Ovary (tissue), 9 donors: ENCODE measurements around the gene AP4B1. TPM values are rescaled to one million over a fixed set of nuclear protein-coding genes. Genes with fewer than 3 reads are reported as not detected.
"Not testable (repeated sequence)": the region's sequence is repeated elsewhere in the genome, so short reads cannot be mapped to it uniquely, and the experiment has no call there.

Experiments used
- DNase-seq, 5 donors: peaks; one replicate each; pipeline ENCODE4 v3.0.0-alpha.2; 2019 to 2020
- H3K27ac ChIP-seq, 2 donors: fragments of 200-600 bp; one replicate each; pipeline versions ENCODE4 v1.5.1 to v1.8.0; 2019 to 2022
- H3K27me3 ChIP-seq: fragments of 200-600 bp; one replicate; pipeline ENCODE4 v1.8.0; 2022
- H3K36me3 ChIP-seq: fragments of 200-600 bp; sonication (generic); one replicate; pipeline ENCODE4 v1.5.1; 2019
- H3K4me1 ChIP-seq: one replicate; pipeline ENCODE4 v1.8.1; 2013; ENCODE audit warnings: mild to moderate bottlenecking, moderate library complexity; ENCODE audit not compliant: insufficient read depth
- H3K4me3 ChIP-seq: fragments of 200-600 bp; sonication (generic); one replicate; pipeline ENCODE4 v1.5.1; 2017
- H3K9me3 ChIP-seq, 2 donors: fragments of 200-600 bp in 1 of 2; sonication (generic) in 1 of 2; one replicate each; pipeline versions ENCODE4 v1.5.1 to v1.8.1; 2013 to 2019; ENCODE audit warnings: mild to moderate bottlenecking in 1 of 2, moderate library complexity in 1 of 2
- CTCF ChIP-seq, 3 donors: fragments of 450-650 bp in 2 of 3; fragments of 200-600 bp in 1 of 3; IDR thresholded peaks; one replicate each; pipeline versions ENCODE4 v1.5.1 to v1.8.0; 2016 to 2022; ENCODE audit warnings: antibody characterized with exemption in 3 of 3, mild to moderate bottlenecking in 1 of 3
- EP300 ChIP-seq: sonication (generic); formaldehyde crosslinking; IDR thresholded peaks from one replicate; pipeline ENCODE4 v1.6.1; 2017; ENCODE audit warnings: antibody characterized with exemption
- POLR2A ChIP-seq: fragments of 450-650 bp; IDR thresholded peaks from one replicate; pipeline ENCODE4 v1.6.1; 2017; ENCODE audit warnings: antibody characterized with exemption, mild to moderate bottlenecking, moderate library complexity
- WGBS, 3 donors: extraction: QIAGEN DNeasy Blood & Tissue Kit in 1 of 3; methylation state at CpG; one replicate each; pipeline versions ENCODE4 v1.1.5 to v1.1.7; 2013 to 2017; 5-methylcytosine and 5-hydroxymethylcytosine counted together
- intact Hi-C, 4 donors: fragments of 100-400 bp; cut with DNase I; formaldehyde crosslinking; loops; one replicate each; pipeline versions ENCODE4 v1.11.0 to v1.15.1; 2022 to 2023
- polyA plus RNA-seq, 2 donors: library from polyadenylated mRNA; stranded (reverse); fragments of 200-250 nt in 1 of 2; fragments of 350-450 nt in 1 of 2; fragmentation: Illumina TruSeq in 1 of 2; extraction: RNeasy Lipid Tissue Mini Kit (QIAGEN cat#74804) in 1 of 2; gene quantifications; one replicate each; pipeline ENCODE4 v1.2.3, GENCODE V29; 2013 to 2014
- total RNA-seq, 7 donors: library from RNA; depleted of rRNA in 2 of 7; stranded (reverse); fragments of >200 nt in 2 of 7; fragmentation: NEBNext Ultra II Directional in 3 of 7; extraction: Animal tissue kit (Norgen Biotek cat#: 25700) in 3 of 7; gene quantifications; one replicate each; pipeline versions ENCODE4 v1.1.0 to v1.2.4, GENCODE V29; 2016 to 2023
- donor health status: DM: no; HTN: no; CAD: no; lungs with moderate emphysema.
- donor health status: DM: no; HTN: no; CAD: no.
- donor health status: Bipolar disorder and iron deficiency.
- donor health status: DM: yes; HTN: yes; CAD: no.
- donor health status: DM: no; HTN: no; CAD: no.
- donor health status: DM: yes; HTN: yes; CAD: no.

Gene AP4B1
- total and polyA plus RNA-seq, 9 donors = 14.4 to 23.7 (median 16.9) TPM

DNA sequence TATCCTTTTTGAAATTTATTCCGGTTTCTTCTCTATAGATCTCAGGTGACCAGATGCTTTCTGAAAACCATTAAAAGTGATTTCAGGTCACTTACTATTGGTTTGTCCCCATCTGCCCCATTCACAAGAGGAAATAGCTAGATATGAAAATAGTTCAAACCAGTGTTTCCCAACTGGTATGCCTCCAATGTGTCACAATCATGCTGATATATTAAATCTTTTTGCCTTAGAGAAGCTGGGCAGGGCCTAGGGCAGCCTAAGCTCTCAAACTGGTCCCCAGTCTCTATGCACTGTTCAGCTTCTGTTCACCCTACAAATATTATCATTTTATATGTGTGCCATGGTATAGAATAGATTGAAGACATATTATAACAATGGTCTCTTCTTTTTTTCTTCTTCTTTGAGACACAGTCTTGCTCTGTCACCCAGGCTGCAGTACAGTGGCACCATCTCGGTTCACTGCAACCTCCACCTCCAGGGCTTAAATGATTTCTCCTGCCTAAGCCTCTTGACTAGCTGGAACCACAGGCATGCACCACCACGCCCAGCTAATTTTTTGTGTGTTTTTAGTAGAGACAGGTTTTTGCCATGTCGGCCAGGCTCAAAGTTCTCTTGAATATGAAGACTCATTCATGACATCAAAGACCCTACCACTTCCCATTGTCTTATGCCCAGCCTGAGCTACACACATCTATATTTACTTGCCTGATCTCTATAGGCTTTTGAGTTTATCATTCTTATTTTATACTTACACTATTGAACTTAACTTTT lies 48.8 kb downstream of the AP4B1 start:
- Histone ChIP-seq H3K9me3 (no peaks in the 10 kb centered on the region), H3K27me3 (no peaks in the 10 kb centered on the region), H3K4me1 (no peaks in the 10 kb centered on the region), H3K4me3 (no peak overlapping the region), H3K36me3 (no peaks in the 10 kb centered on the region), H3K27ac (no peak overlapping the region)
- TF ChIP-seq EP300 (no peak), POLR2A (no peak), CTCF (IDR thresholded peaks at IDR 0.05) (no peak)
- DNase-seq = no peak
- 95 to 97% (median 95%) methylated on average over 4 of the region's 4 CpGs for WGBS, 3 donors
- intact Hi-C loops = no loop called here

GRCh38 chr1:113854234-113854633 lies 50.4 kb downstream of the AP4B1 start:
- no peak overlapping the region for H3K4me3 ChIP-seq
- DNase-seq = no peak
- H3K27me3 ChIP-seq = no peaks in the 10 kb centered on the region
- intact Hi-C loops = no loop called here
- no peaks in the 10 kb centered on the region for H3K9me3 ChIP-seq
- H3K27ac ChIP-seq = no peak overlapping the region
- TF ChIP-seq EP300 (no peak), POLR2A (no peak), CTCF (IDR thresholded peaks at IDR 0.05) (no peak)
- WGBS, 3 donors = 39 to 96% (median 90%) methylated on average over 1 of the region's 1 CpG
- H3K36me3 ChIP-seq = no peaks in the 10 kb centered on the region
- H3K4me1 ChIP-seq = no peaks in the 10 kb centered on the region

DNA sequence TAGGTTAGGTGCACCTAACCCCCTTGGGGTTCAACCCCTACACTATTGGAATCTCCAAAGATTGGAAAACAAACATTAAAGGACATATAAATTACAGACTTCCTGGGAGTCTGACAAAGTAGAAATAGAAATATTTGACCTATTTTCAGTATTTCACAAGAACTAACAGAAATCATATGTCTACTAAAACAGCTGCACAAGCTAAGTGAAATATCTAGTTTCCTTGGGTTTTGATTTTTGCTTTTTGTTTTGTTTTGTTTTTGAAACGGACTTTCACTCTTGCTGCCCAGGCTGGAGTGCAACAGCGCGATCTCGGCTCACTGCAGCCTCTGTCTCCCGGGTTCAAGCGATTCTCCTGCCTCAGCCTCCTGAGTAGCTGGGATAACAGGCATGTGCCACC lies 51.9 kb downstream of the AP4B1 start:
- H3K27ac ChIP-seq, DNase-seq, H3K36me3 ChIP-seq, H3K27me3 ChIP-seq, H3K4me1 ChIP-seq, intact Hi-C loops, H3K9me3 ChIP-seq, H3K4me3 ChIP-seq: not testable (repeated sequence)
- WGBS, 3 donors = 23 to 48% (median 24%) methylated on average over 6 of the region's 6 CpGs

- H3K4me3 ChIP-seq = no peak overlapping the region
- WGBS, 3 donors = 81 to 87% (median 85%) methylated on average over 3 of the region's 3 CpGs
- H3K27me3 ChIP-seq = no peaks in the 10 kb centered on the region
- H3K9me3 ChIP-seq = no peaks in the 10 kb centered on the region
- TF ChIP-seq CTCF (IDR thresholded peaks at IDR 0.05) (no peak), POLR2A (no peak), EP300 (no peak)
- H3K27ac ChIP-seq = no peak overlapping the region
- H3K4me1 ChIP-seq = no peaks in the 10 kb centered on the region
- intact Hi-C loops = no loop called here
- H3K36me3 ChIP-seq = no peaks in the 10 kb centered on the region
- no peak for DNase-seq
Measured at GRCh38 chr1:113850127-113850796, 54.3 kb downstream of the AP4B1 start.

GRCh38 chr1:113849072-113849471 lies 55.5 kb downstream of the AP4B1 start:
- H3K4me1 ChIP-seq = no peaks in the 10 kb centered on the region
- H3K27me3 ChIP-seq = no peaks in the 10 kb centered on the region
- intact Hi-C loops = loop anchor here in 1 of 4 donors (10.0 kb wide), 1 partner anchor 46 kb away; no protein-coding TSS in a partner anchor
- H3K4me3 ChIP-seq = no peak overlapping the region
- no peak for DNase-seq
- H3K36me3 ChIP-seq = no peaks in the 10 kb centered on the region
- H3K9me3 ChIP-seq = no peaks in the 10 kb centered on the region
- H3K27ac ChIP-seq = no peak overlapping the region
- TF ChIP-seq POLR2A (no peak), EP300 (no peak), CTCF (IDR thresholded peaks at IDR 0.05) (no peak)
